ENCODE data around the gene NDUFC2. TPM values are rescaled to one million over a fixed set of nuclear protein-coding genes. Genes with fewer than 3 reads are reported as not detected.

NDUFC2 gene
- total and polyA plus RNA-seq, 2 of the 8 experiments (the other 6 are each of a cell fraction or from before 2014, with no cell fraction given) = 216 to 356 TPM

GRCh38 chr11:78039391-78039918, 40.2 kb downstream of the NDUFC2 start:
- H3K27me3 ChIP-seq (replicated peaks in 1 of 4; ENCODE audit: control insufficient read depth in 3 of 4, extremely low read depth in 1 of 4, insufficient read depth in 3 of 4, low read length in 3 of 4) = no peaks in the 10 kb centered on the region
- H2BK15ac ChIP-seq (ENCODE audit: low read length) = no peak overlapping the region
- H3K23ac ChIP-seq (ENCODE audit: insufficient read length) = no peak overlapping the region
- H3K79me1 ChIP-seq (ENCODE audit: low read depth, low read length) = no peaks in the 10 kb centered on the region
- H4K8ac ChIP-seq (ENCODE audit: extremely low read depth, insufficient read depth, low read length) = no peak overlapping the region
- FAIRE-seq (no peak), DNase-seq (ENCODE audit: low read depth in 1 of 2, low spot score in 2 of 2) (no peak)
- H3K56ac ChIP-seq (replicated peaks; ENCODE audit: insufficient read length, low read depth, low read length) = no peak overlapping the region
- H3K36me3 ChIP-seq (ENCODE audit: control insufficient read depth in 2 of 4, insufficient read depth in 4 of 4, low read length in 3 of 4) = no peaks in the 10 kb centered on the region
- no peak overlapping the region for H3K9ac ChIP-seq (replicated peaks in 1 of 4; ENCODE audit: extremely low read depth in 1 of 4, low read depth in 3 of 4, low read length in 3 of 4)
- H4K5ac ChIP-seq (ENCODE audit: insufficient read length, low read depth, low read length) = no peak overlapping the region
- H3K9me3 ChIP-seq (ENCODE audit: insufficient read depth in 2 of 2, low read depth in 1 of 2, low read length in 1 of 2) = no peaks in the 10 kb centered on the region
- no peaks in the 10 kb centered on the region for H3K23me2 ChIP-seq (ENCODE audit: low read depth, low read length)
- no peak overlapping the region for H3K4me3 ChIP-seq (ENCODE audit: extremely low read depth in 1 of 4, insufficient read depth in 2 of 4, low read depth in 3 of 4, low read length in 4 of 4)
- no peak overlapping the region for H4K91ac ChIP-seq (replicated peaks; ENCODE audit: insufficient read length, low read length)
- H4K20me1 ChIP-seq (replicated peaks in 1 of 2; ENCODE audit: control insufficient read depth in 1 of 2, insufficient read depth in 2 of 2, low read length in 2 of 2) = no peaks in the 10 kb centered on the region
- H3K18ac ChIP-seq (ENCODE audit: extremely low read depth, low read length) = no peak overlapping the region; the same call in 1 of the 2 replicates
- H3K4me2 ChIP-seq (ENCODE audit: insufficient read depth in 1 of 2, low read depth in 2 of 2, low read length in 2 of 2) = no peak overlapping the region
- ChIA-PET CTCF (ENCODE audit: partially characterized antibody) (interaction anchor here (0.6 kb wide), 1 partner anchor 317 kb away, joined by 3 read pairs; no protein-coding TSS in a partner anchor), POLR2A (ENCODE audit: partially characterized antibody) (interaction anchor here (0.6 kb wide), 2 partner anchors 9 to 437 kb away, joined by 3 to 5 read pairs; no protein-coding TSS in a partner anchor)
- no peak overlapping the region for H2BK5ac ChIP-seq (ENCODE audit: low read depth, low read length)
- H3K14ac ChIP-seq (ENCODE audit: insufficient read length) = no peak overlapping the region
- H2AK5ac ChIP-seq (ENCODE audit: low read depth, low read length) = no peak overlapping the region
- H2BK20ac ChIP-seq (ENCODE audit: low read length) = no peak overlapping the region
- no peak overlapping the region for H2BK12ac ChIP-seq (ENCODE audit: low read depth, low read length)
- H2BK120ac ChIP-seq (replicated peaks; ENCODE audit: low read depth, low read length) = no peak overlapping the region
- no peaks in the 10 kb centered on the region for H3K79me2 ChIP-seq (ENCODE audit: control insufficient read depth in 1 of 2, insufficient read depth in 2 of 2, low read length in 2 of 2)
- H3K4me1 ChIP-seq (replicated peaks in 1 of 4; ENCODE audit: control insufficient read depth in 3 of 4, insufficient read depth in 4 of 4, low read length in 3 of 4) = peaks cover 0 to 7% (median 3%) of the 10 kb centered on the region in 4 experiments; a peak in 3 of 7 replicates
- H3K27ac ChIP-seq (ENCODE audit: low read depth, low read length) = no peak overlapping the region
- 94% methylated on average over 4 of the region's 4 CpGs; no CpG with 5 or more reads in 1 of the 2 experiments for WGBS, 2 experiments (ENCODE audit: extremely low coverage in 1 of 2, insufficient coverage in 1 of 2, insufficient read length in 1 of 2, insufficient replicate concordance in 2 of 2, low coverage in 1 of 2, low lambda C conversion rate in 2 of 2, missing lambda C conversion rate in 1 of 2)
- no peak overlapping the region for H3K4ac ChIP-seq (replicated peaks; ENCODE audit: insufficient read length, low read depth, low read length)
- H2AFZ ChIP-seq (ENCODE audit: low read length) = no peak overlapping the region
- TF ChIP-seq MAX (IDR thresholded peaks at IDR 0.05) = no peak
- TF ChIP-seq JUN (IDR thresholded peaks at IDR 0.05; ENCODE audit: low read depth, low read length) = no peak
- TF ChIP-seq RBBP5 (IDR thresholded peaks at IDR 0.05; ENCODE audit: borderline replicate concordance, low read depth, low read length) = no peak
- no peak for TF ChIP-seq SIN3A (conservative IDR thresholded peaks at IDR 0.05 in 1 of 2, IDR thresholded peaks at IDR 0.05 in 1 of 2; ENCODE audit: low read depth in 1 of 2, low read length in 2 of 2)
- no peak for TF ChIP-seq E2F6 (IDR thresholded peaks at IDR 0.05)
- TF ChIP-seq FOSL1 (IDR thresholded peaks at IDR 0.05; ENCODE audit: insufficient read depth, low read depth, low read length) = no peak
- TF ChIP-seq CBX8 (IDR thresholded peaks at IDR 0.05; ENCODE audit: borderline replicate concordance, low read depth, low read length) = no peak
- TF ChIP-seq POLR2A (IDR thresholded peaks at IDR 0.05; ENCODE audit: control extremely low read depth in 1 of 2, low read depth in 2 of 2, low read length in 2 of 2) = no peak
- TF ChIP-seq EGR1 (IDR thresholded peaks at IDR 0.05; ENCODE audit: borderline replicate concordance, low read depth, low read length) = no peak
- TF ChIP-seq GTF2F1 (IDR thresholded peaks at IDR 0.05; ENCODE audit: borderline replicate concordance, low read depth, low read length) = no peak
- no peak for TF ChIP-seq CTBP2 (IDR thresholded peaks at IDR 0.05; ENCODE audit: borderline replicate concordance, insufficient read depth, insufficient read length, low read length)
- TF ChIP-seq HDAC6 (IDR thresholded peaks at IDR 0.05; ENCODE audit: low read depth, low read length) = no peak

Data from H1 (cell line).